Right forelimb (tissue), 1 donor: ENCODE results near the gene DACT2.
A peak's percentile ranks its signal among the peaks of the same experiment; 100 is the strongest.
"Not testable (repeated sequence)": the region's sequence is repeated elsewhere in the genome, so short reads cannot be mapped to it uniquely, and the experiment has no call there.

ENCODE experiments used
- DNase-seq: peaks from one replicate; pipeline ENCODE4 v3.0.0-alpha.2; 2018

DACT2 gene

GRCh38 chr6:168301648-168302398 is 17.8 kb downstream of the DACT2 start:
- no peak for DNase-seq

GRCh38 chr6:168300975-168301647 is 18.5 kb downstream of the DACT2 start:
- DNase-seq = no peak

GRCh38 chr6:168299541-168300511 is 19.8 kb downstream of the DACT2 start:
- DNase-seq = no peak

- no peak for DNase-seq
These were observed 21.9 kb downstream of the DACT2 start for GRCh38 chr6:168297643-168298042.

- no peak for DNase-seq
These were observed 24.7 kb downstream of the DACT2 start for GRCh38 chr6:168294901-168295300.

GRCh38 chr6:168293636-168294530 is 25.7 kb downstream of the DACT2 start:
- no peak for DNase-seq

- peak; percentile 63 for DNase-seq
These were observed 26.8 kb downstream of the DACT2 start for GRCh38 chr6:168292826-168293225.

GRCh38 chr6:168291450-168291849 is 28.1 kb downstream of the DACT2 start:
- DNase-seq = no peak

- no peak for DNase-seq
These were observed 29.5 kb downstream of the DACT2 start for GRCh38 chr6:168290095-168290494.

- DNase-seq = no peak
These were observed 30.0 kb downstream of the DACT2 start for GRCh38 chr6:168289571-168289962.

GRCh38 chr6:168288781-168289570 is 30.6 kb downstream of the DACT2 start:
- DNase-seq = no peak

GRCh38 chr6:168287460-168287859 is 32.1 kb downstream of the DACT2 start:
- not testable (repeated sequence) for DNase-seq

- not testable (repeated sequence) for DNase-seq
These were observed 32.7 kb downstream of the DACT2 start for GRCh38 chr6:168286771-168287446.

GRCh38 chr6:168286116-168286515 is 33.5 kb downstream of the DACT2 start:
- DNase-seq = no peak

GRCh38 chr6:168285456-168285855 is 34.1 kb downstream of the DACT2 start:
- no peak for DNase-seq

- no peak for DNase-seq
These were observed 35.4 kb downstream of the DACT2 start for GRCh38 chr6:168284187-168284586.

- DNase-seq = no peak
These were observed 35.9 kb downstream of the DACT2 start for GRCh38 chr6:168283686-168284025.

GRCh38 chr6:168282985-168283685 is 36.4 kb downstream of the DACT2 start:
- no peak for DNase-seq

GRCh38 chr6:168281826-168282225 is 37.8 kb downstream of the DACT2 start:
- no peak for DNase-seq

- DNase-seq = not testable (repeated sequence)
These were observed 38.3 kb downstream of the DACT2 start for GRCh38 chr6:168281314-168281713.
